Measurements from ENCODE around the gene CEP43. TPM values are rescaled to one million over a fixed set of nuclear protein-coding genes. Genes with fewer than 3 reads are reported as not detected.

CEP43 gene
- 26.7 and 33.9 TPM in 2 replicates for total RNA-seq

DNA sequence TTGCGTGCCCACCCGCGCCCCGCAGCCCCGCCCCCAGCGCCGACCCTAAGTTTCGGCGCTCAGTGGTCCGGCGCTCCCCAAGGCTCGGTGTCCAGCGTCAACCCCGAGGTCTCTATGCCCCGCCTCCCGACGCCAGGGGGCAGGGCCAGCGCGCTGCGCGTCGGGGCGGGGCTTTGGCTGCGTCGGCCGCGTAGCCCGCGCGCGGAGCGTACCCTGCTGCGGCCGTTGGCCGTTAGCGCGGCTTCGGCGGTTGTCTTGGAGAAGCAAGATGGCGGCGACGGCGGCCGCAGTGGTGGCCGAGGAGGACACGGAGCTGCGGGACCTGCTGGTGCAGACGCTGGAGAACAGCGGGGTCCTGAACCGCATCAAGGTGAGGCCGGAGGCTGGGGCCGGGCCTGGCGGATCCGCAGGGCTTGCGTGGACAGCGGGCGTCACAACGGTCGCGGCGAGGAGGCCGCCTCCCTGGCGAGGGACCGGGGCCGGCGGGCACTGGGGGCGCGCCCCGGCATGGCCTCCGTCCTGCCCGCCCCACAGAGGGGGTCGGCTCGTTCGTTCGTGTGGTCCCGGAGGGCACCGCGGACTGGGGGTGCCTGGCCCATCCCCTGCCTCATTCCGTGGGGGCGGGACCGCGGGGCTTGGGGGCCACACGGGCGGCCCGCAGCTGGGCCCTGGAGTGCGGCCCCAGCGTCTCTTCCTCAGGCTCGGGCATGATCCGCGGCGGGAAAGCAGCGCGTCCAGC lies at the start of gene CEP43:
Gene CEP43, plus strand, starts transcription at position 253 of the 739 bp plus-strand sequence. Its CDS starts 16 bp downstream, at position 269.
- peak; percentile 77 for DNase-seq (ENCODE audit: low read depth)

- no peak for DNase-seq (ENCODE audit: low read depth)
Observed at GRCh38 chr6:166949528-166950442, 49.4 kb upstream of the CEP43 start.

- DNase-seq (ENCODE audit: low read depth): no peak
Observed at GRCh38 chr6:166950443-166950821, 48.8 kb upstream of the CEP43 start.

GRCh38 chr6:166950892-166951669 lies 48.1 kb upstream of the CEP43 start:
- DNase-seq (ENCODE audit: low read depth): peak; percentile 36

DNA sequence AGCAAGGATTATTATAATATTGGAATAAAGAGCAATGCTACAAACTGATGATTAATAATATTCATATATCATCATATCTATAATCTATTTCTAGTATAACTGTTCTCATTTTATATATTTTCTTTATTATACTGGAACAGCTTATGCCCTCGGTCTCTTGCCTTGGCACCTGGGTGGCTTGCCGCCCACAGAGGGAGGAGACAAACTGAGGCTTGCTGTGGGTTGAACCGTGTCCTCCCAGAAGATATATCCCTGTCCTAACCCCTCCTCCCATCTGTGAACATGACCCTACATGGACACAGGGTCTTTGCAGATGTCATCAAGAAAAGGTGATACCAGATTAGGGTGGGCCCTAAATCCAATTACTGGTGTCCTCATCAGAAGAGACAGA lies 47.5 kb upstream of the CEP43 start:
- no peak for DNase-seq (ENCODE audit: low read depth)

DNA sequence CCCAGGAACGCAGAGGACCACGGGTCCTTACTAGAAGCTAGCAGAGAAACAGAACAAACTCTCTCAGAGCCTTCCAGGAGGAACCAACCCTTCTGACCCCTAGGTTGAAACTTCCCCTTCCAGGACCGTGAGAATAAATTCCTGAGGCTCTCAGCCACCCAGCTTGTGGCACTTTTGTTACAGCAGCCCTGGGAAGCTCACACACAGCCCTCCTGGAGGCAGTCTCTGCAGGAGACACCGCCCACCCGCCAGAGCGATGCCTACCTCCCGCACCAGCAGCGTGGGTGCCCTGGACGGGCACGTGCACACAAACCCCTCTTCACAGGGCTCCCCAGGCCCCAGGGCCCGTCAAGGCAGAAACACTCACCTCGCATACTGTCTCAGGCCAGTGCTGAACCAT lies 47.1 kb upstream of the CEP43 start:
- no peak for DNase-seq (ENCODE audit: low read depth)

DNA sequence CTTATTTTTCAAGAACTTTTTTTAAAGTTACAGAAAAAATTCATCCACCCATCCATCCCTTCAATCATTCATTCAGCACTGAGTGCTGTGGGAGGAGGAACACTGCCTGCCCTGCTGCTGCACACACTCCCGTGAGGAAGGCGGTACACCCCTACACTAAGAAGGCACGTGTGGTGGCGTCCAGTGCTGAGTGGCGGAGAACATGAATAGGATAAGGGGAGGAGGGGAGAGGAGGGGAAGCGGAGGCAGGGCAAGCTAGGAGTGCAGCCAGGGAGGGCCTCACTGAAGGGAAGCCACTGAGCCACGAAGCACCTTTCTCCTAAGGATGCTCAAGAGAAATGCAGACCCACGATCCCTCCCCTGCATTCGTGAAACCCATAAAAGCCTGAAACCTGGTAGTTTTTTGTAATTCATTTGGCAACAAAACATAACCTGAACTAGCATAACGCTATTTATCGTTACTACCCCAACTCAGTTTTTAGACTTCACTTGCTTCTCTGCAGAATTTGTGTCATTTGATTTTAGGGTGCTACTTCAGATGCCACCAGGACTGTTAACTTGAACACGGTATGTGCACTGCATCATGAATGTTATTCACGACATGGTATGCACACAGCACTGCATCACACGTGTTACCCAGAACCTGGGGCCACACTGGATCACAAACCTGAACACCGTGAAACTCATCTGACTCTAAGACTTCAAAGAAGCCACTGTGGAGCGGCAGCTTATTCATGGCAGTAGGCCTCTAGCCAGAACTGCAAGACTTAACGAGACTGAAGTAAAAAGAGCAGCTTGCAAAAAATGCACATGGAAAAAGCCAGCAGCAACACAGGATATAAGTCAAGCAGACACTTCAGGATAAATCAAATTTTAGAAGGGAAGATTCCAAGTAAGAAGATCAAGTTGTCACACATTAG lies 46.4 kb upstream of the CEP43 start:
- no peak for DNase-seq (ENCODE audit: low read depth)

GRCh38 chr6:166954118-166954713 lies 45.0 kb upstream of the CEP43 start:
- DNase-seq (ENCODE audit: low read depth): no peak

DNA sequence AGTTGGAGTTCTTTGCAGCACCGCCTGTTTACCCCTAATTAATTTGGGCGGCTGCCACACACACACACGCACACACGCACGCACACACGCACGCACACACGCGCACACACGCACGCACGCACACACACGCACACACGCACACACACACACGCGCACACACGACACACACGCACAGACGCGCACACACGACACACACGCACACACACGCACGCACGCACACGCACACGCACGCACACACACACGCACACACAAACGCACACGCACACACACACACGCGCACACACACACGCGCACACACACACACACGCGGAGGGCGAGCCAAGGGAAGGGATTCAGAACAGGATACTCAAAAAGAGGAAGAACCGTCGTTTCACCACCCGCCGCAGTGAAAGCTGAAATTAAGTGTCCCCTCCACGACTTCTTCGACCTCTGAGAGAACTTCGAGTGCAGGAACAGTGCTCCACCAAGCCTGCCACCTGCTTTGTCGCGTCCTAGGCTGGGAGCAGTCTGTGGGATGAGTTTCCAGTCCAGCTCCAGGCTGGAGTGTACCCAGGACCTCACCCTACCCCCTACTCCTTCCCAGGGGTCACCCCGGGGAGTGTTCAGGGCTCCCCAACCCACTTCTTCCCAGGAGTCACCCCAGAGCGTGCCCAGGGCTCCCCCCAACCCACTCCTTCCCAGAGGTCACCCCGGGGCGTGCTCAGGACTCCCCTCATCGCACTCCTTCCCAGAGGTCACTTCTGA lies 43.9 kb upstream of the CEP43 start:
- no peak for DNase-seq (ENCODE audit: low read depth)

DNA sequence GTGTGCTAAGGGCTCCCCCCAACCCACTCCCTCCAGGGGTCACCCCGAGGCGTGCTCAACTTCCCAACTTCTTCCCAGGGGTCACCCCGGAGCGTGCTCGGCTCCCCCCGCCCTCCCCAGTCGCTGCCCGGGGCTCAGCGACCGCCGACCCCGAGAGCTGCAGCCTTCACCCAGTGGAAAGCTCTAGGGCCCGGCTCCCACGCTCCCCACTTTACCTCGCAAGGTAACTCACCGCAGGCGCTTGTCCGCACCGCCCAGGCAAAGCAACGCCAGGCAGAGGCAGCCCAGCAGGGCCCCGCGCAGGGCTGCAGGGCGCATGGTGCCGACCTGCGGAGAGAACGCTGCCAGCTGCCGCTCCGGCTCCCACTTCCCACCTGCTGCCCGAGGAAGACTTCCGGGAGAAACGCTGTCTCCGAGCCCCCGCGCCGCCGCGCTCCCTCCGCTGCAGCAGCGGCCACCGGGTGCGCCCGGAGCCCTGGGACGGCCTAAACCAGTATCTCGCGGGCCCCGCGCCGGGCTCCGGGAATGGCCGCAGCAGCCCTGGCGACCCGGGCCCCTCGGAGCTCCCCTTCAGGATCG lies 43.2 kb upstream of the CEP43 start:
- no peak for DNase-seq (ENCODE audit: low read depth)

GRCh38 chr6:166956444-166957086 lies 42.6 kb upstream of the CEP43 start, which contains the start of gene RNASET2:
TSS of gene RNASET2 (minus strand) at chr6:166956550. CDS start at chr6:166956182, 368 bp downstream.
- DNase-seq (ENCODE audit: low read depth): peak; percentile 63

DNA sequence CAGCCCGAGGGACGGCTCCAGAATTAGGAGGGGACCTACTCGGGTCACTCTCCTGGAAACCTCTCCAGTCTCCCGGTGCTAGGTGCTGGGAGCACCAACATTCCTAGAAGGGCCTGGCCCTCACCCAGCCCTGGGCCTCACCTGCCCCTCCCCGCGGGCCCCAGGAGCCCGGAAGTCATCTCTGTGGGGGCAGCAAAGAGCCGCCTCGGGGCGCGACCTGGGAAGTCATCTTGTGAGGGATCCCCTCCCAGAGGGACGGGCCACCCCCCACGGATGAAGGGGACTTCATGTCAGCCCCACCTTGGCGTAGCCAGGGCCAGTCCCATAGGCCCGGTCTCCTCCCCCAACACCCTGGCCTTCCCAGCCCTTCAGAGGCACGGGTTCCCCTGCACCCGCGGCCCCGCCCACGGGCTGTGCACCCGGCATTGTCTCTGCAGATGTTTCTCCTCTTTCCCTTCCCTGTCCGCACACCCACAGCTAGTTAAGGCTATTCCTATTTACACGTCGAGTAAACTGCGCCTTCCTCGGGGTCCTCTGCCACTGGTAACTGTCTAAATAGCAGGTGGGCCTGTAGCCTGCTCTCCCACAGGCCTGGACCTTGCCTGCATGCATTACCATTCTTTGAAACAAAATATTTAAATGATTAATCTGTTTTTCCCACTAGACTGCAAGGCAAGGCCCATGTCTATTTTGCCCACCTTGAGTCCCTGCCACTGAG lies 42.0 kb upstream of the CEP43 start:
- DNase-seq (ENCODE audit: low read depth): no peak

DNA sequence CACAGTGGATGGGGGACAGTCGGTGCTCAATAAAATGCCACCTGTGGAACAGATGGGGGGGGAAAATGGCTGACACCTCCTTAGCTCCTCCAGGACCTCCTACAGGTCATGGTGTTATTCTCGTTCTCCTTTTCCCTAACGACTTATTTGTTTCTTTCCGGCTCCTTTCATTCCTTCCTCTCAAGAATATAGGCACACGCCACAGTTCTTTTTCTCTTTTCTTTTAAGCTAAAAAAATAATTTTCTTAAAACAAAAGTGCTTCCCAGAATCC lies 41.5 kb upstream of the CEP43 start:
- no peak for DNase-seq (ENCODE audit: low read depth)

- DNase-seq (ENCODE audit: low read depth): peak; percentile 44
Observed at GRCh38 chr6:166958926-166959861, 40.0 kb upstream of the CEP43 start.

GRCh38 chr6:166959911-166960608 lies 39.1 kb upstream of the CEP43 start:
- peak; percentile 38 for DNase-seq (ENCODE audit: low read depth)

- DNase-seq (ENCODE audit: low read depth): no peak
Observed at GRCh38 chr6:166960609-166960978, 38.6 kb upstream of the CEP43 start.

GRCh38 chr6:166966268-166966667 lies 32.9 kb upstream of the CEP43 start:
- no peak for DNase-seq (ENCODE audit: low read depth)

Measured in renal cortical epithelial cell (primary cell).